Measurements from ENCODE around the gene MMD2.

GRCh38 chr7:4939971-4940728, 18.8 kb downstream of the MMD2 start:
- TF ChIP-seq CTCF (conservative IDR thresholded peaks at IDR 0.05 in 1 of 2, IDR thresholded peaks at IDR 0.05 in 1 of 2; ENCODE audit: low read depth in 1 of 2, low read length in 2 of 2) (no peak), EZH2 (IDR thresholded peaks at IDR 0.05; ENCODE audit: low read length, missing control alignments) (no peak)

All from fibroblast of lung (primary cell).